ENCODE results near the gene PIKFYVE. TPM values are rescaled to one million over a fixed set of nuclear protein-coding genes. Genes with fewer than 3 reads are reported as not detected.

The PIKFYVE gene
- total and polyA plus RNA-seq, 10 of the 15 experiments (the other 5 are each of a cell fraction or from before 2014, with no cell fraction given): 5.2 to 41.7 (median 19.6) TPM

- TF ChIP-seq HSF1 (IDR thresholded peaks at IDR 0.05; ENCODE audit: low read depth, low read length) (no peak), JUND (IDR thresholded peaks at IDR 0.05; ENCODE audit: low read depth, low read length) (0 out of 2 replicates have a peak, but pooled peaks have one; percentile 32), MTA3 (IDR thresholded peaks at IDR 0.05; ENCODE audit: borderline replicate concordance, low read length) (no peak), CBX3 (IDR thresholded peaks at IDR 0.05; ENCODE audit: borderline replicate concordance, low read depth) (no peak), STAT3 (IDR thresholded peaks at IDR 0.05; ENCODE audit: low read depth, low read length) (no peak; the same call in 1 of the 2 replicates), ASH2L (IDR thresholded peaks at IDR 0.05; ENCODE audit: borderline replicate concordance, low read depth) (no peak), DPF2 (IDR thresholded peaks at IDR 0.05) (0 out of 2 replicates have a peak, but pooled peaks have one; percentile 26), ZBTB4 (CRISPR knock-in tag; IDR thresholded peaks at IDR 0.05) (no peak), POU2F2 (IDR thresholded peaks at IDR 0.05; ENCODE audit: borderline replicate concordance, low read depth, low read length) (peak; percentile 44; the same call in 2 of the 3 replicates), ATF7 (IDR thresholded peaks at IDR 0.05; ENCODE audit: low read depth) (peak; percentile 76), YBX1 (IDR thresholded peaks at IDR 0.05) (no peak), ZNF384 (IDR thresholded peaks at IDR 0.05; ENCODE audit: borderline replicate concordance, low read depth, low read length) (no peak), NFYA (IDR thresholded peaks at IDR 0.05; ENCODE audit: borderline replicate concordance, low read depth, low read length) (no peak), MTA2 (IDR thresholded peaks at IDR 0.05; ENCODE audit: low read depth) (peak; percentile 16; the same call in 1 of the 2 replicates), E2F4 (IDR thresholded peaks at IDR 0.05; ENCODE audit: low read depth, low read length) (peak; percentile 95), FOXM1 (IDR thresholded peaks at IDR 0.05; ENCODE audit: low read depth, low read length) (no peak), SP1 (IDR thresholded peaks at IDR 0.05; ENCODE audit: low read depth, low read length) (no peak), BCL3 (IDR thresholded peaks at IDR 0.05; ENCODE audit: borderline replicate concordance, insufficient read depth, low read depth, low read length, poor library complexity, severe bottlenecking) (no peak), NR2C1 (IDR thresholded peaks at IDR 0.05) (no peak), KDM1A (IDR thresholded peaks at IDR 0.05; ENCODE audit: borderline replicate concordance) (no peak), SMAD1 (IDR thresholded peaks at IDR 0.05; ENCODE audit: low read depth, partially characterized antibody) (peak; percentile 42), PKNOX1 (IDR thresholded peaks at IDR 0.05) (peak; percentile 47; the same call in 1 of the 2 replicates), IRF4 (IDR thresholded peaks at IDR 0.05; ENCODE audit: low read depth, low read length) (0 out of 2 replicates have a peak, but pooled peaks have one; percentile 61), EGR1 (IDR thresholded peaks at IDR 0.05; ENCODE audit: borderline replicate concordance in 1 of 2, low read depth in 2 of 2, low read length in 2 of 2) (peak in 1 of 2 experiments; percentile 39; a peak in 1 of 3 replicates)
Observed at GRCh38 chr2:208311954-208312353, 45.9 kb downstream of the PIKFYVE start (continued).

Measured in GM12878 (cell line).